Smooth muscle cell (in vitro differentiated cells): ENCODE results near the gene PPP1R12C. TPM values are rescaled to one million over a fixed set of nuclear protein-coding genes. Genes with fewer than 3 reads are reported as not detected.

ENCODE experiments used
- DNase-seq: peaks from one replicate; lab custom pipeline; 2025; ENCODE audit not compliant: unreplicated experiment; lab: John Stamatoyannopoulos, UW
- H2AFZ ChIP-seq: fragments of 200-600 bp; sonication (generic); 2 replicates; pipeline ENCODE4 v1.6.0; 2016; ENCODE audit warnings: antibody characterized with exemption, low read depth, mild to moderate bottlenecking
- H3F3A ChIP-seq: fragments of 200-600 bp; sonication (generic); 2 replicates; pipeline ENCODE4 v1.6.0; 2017; ENCODE audit warnings: antibody characterized with exemption, low read depth
- H3K27ac ChIP-seq: fragments of 200-600 bp; sonication (generic); 2 replicates; pipeline ENCODE4 v1.5.1; 2016; ENCODE audit warnings: low read depth, mild to moderate bottlenecking
- H3K27me3 ChIP-seq: fragments of 200-600 bp; sonication (generic); 2 replicates; pipeline ENCODE4 v1.6.1; 2016; ENCODE audit warnings: low read depth, mild to moderate bottlenecking
- H3K36me3 ChIP-seq: fragments of 200-600 bp; sonication (generic); 2 replicates; pipeline ENCODE4 v1.5.1; 2016; ENCODE audit warnings: low read depth
- H3K4me1 ChIP-seq: fragments of 200-600 bp; sonication (generic); 2 replicates; pipeline ENCODE4 v1.5.1; 2016; ENCODE audit warnings: low read depth
- H3K4me2 ChIP-seq: fragments of 200-600 bp; sonication (generic); 2 replicates; pipeline ENCODE4 v1.6.0; 2016; ENCODE audit warnings: mild to moderate bottlenecking
- H3K4me3 ChIP-seq: fragments of 200-600 bp; sonication (generic); 2 replicates; pipeline ENCODE4 v1.5.1; 2016; ENCODE audit warnings: mild to moderate bottlenecking
- H3K79me2 ChIP-seq: fragments of 200-600 bp; sonication (generic); 2 replicates; pipeline ENCODE4 v1.6.0; 2016; ENCODE audit warnings: low read depth, mild to moderate bottlenecking
- H3K9ac ChIP-seq: fragments of 200-600 bp; sonication (generic); 2 replicates; pipeline ENCODE4 v1.6.0; 2016; ENCODE audit warnings: low read depth
- H3K9me3 ChIP-seq: fragments of 200-600 bp; sonication (generic); replicated peaks from 2 replicates; pipeline ENCODE4 v1.5.1; 2016; ENCODE audit warnings: low read depth
- H4K20me1 ChIP-seq: fragments of 200-600 bp; sonication (generic); 2 replicates; pipeline ENCODE4 v1.6.0; 2016; ENCODE audit warnings: low read depth
- CTCF ChIP-seq: fragments of 200-600 bp; sonication (generic); IDR thresholded peaks from 2 replicates; pipeline ENCODE4 v1.5.1; 2017; ENCODE audit warnings: borderline replicate concordance, mild to moderate bottlenecking, antibody characterized with exemption; ENCODE audit not compliant: insufficient read depth, poor library complexity, severe bottlenecking
- WGBS: methylation state at CpG from one replicate; pipeline ENCODE4 v1.1.7; 2016; ENCODE audit warnings: low lambda C conversion rate; 5-methylcytosine and 5-hydroxymethylcytosine counted together
- polyA plus RNA-seq: library from polyadenylated mRNA; unstranded; fragments of >200 nt; fragmentation: Nextera tagmentation; extraction: Ambion mirVana; gene quantifications from 2 replicates; pipeline ENCODE4 v1.2.1, GENCODE V29; 2016
- total RNA-seq: library from RNA; depleted of rRNA; stranded (reverse); fragments of >200 nt; gene quantifications from 2 replicates; pipeline ENCODE4 v1.2.3, GENCODE V29; 2014

Gene PPP1R12C
- total and polyA plus RNA-seq, 2 experiments from 2014 or later: 26.1 to 30.5 TPM

- Histone ChIP-seq H2AFZ (no peak within 1 kb of the TSS), H3K36me3 (no peaks in the 10 kb centered on the region), H3K4me2 (peak within 1 kb of the TSS; percentile 6), H3K9me3 (no peaks in the 10 kb centered on the region), H3K9ac (no peak within 1 kb of the TSS), H3K79me2 (no peaks in the 10 kb centered on the region), H3F3A (no peaks in the 10 kb centered on the region), H4K20me1 (no peaks in the 10 kb centered on the region), H3K4me3 (peak within 1 kb of the TSS; percentile 21), H3K27ac (no peak within 1 kb of the TSS), H3K4me1 (no peaks in the 10 kb centered on the region), H3K27me3 (peaks cover 25% of the 10 kb centered on the region)
- TF ChIP-seq CTCF: no peak
- no peak for DNase-seq
- 38% methylated on average over 12 of the region's 18 CpGs for WGBS
These were observed 42.0 kb downstream of the PPP1R12C start, which contains the start of gene EPS8L1 for GRCh38 chr19:55075371-55075998. Gene EPS8L1 (plus strand): TSS chr19:55075869. CDS start chr19:55076445, 576 bp downstream.

- Histone ChIP-seq H3K4me1 (peaks cover 5% of the 10 kb centered on the region), H3K79me2 (no peaks in the 10 kb centered on the region), H3K27ac (no peak overlapping the region), H4K20me1 (no peaks in the 10 kb centered on the region), H3K9me3 (no peaks in the 10 kb centered on the region), H3F3A (no peaks in the 10 kb centered on the region), H3K36me3 (no peaks in the 10 kb centered on the region), H2AFZ (no peak overlapping the region), H3K27me3 (peaks cover 35% of the 10 kb centered on the region), H3K4me3 (no peak overlapping the region), H3K9ac (no peak overlapping the region), H3K4me2 (no peak overlapping the region)
- DNase-seq: no peak
- TF ChIP-seq CTCF: no peak
- WGBS: 66% methylated on average over 8 of the region's 8 CpGs
These were observed 45.5 kb downstream of the PPP1R12C start for GRCh38 chr19:55071913-55072312.

- H2AFZ ChIP-seq: no peak overlapping the region
- WGBS: 38% methylated on average over 8 of the region's 8 CpGs
- peak overlapping the region; percentile 45 for H3K27ac ChIP-seq
These were observed 46.3 kb downstream of the PPP1R12C start for GRCh38 chr19:55071129-55071502.

More at GRCh38 chr19:55071129-55071502, 46.3 kb downstream of the PPP1R12C start:
- Histone ChIP-seq H3K79me2 (no peaks in the 10 kb centered on the region), H3K36me3 (no peaks in the 10 kb centered on the region), H3K27me3 (peaks cover 41% of the 10 kb centered on the region), H3K4me2 (no peak overlapping the region), H3K9me3 (no peaks in the 10 kb centered on the region), H3K4me3 (no peak overlapping the region), H3K9ac (no peak overlapping the region), H3K4me1 (peaks cover 5% of the 10 kb centered on the region), H3F3A (no peaks in the 10 kb centered on the region), H4K20me1 (no peaks in the 10 kb centered on the region)
- TF ChIP-seq CTCF: no peak
- DNase-seq: no peak
